Endothelial cell of umbilical vein (primary cell): Measurements from ENCODE around the gene MME. TPM values are rescaled to one million over a fixed set of nuclear protein-coding genes. Genes with fewer than 3 reads are reported as not detected.

Source experiments
- BruUV-seq: library from RNA; stranded (reverse); fragments of 400-500 nt; replicated peaks from 2 replicates; lab custom pipeline; 2021; lab: Mats Ljungman, UMichigan
- CTCF ChIA-PET: fragments of 300-600, 350-600 bp; sonication (Branson Sonifier 250); formaldehyde crosslinking; loops from one replicate; lab custom pipeline; 2021; ENCODE audit warnings: antibody characterized with exemption, inconsistent platforms; lab: Charles Lee
- POLR2A ChIA-PET: fragments of 300-600, 350-600 bp; sonication (Branson Sonifier 250); formaldehyde crosslinking; loops from one replicate; lab custom pipeline; 2021; ENCODE audit warnings: antibody characterized with exemption, inconsistent platforms; lab: Charles Lee
- DNase-seq: peaks from one replicate; pipeline ENCODE4 v3.0.0-alpha.2; 2011; ENCODE audit warnings: low read depth, low spot score
- FAIRE-seq: peaks from 2 replicates; lab custom pipeline; 2011; peaks lifted over from hg19 to GRCh38; lab: Jason Lieb, UNC
- H2AFZ ChIP-seq: 2 replicates; pipeline ENCODE4 v1.6.0; 2012; ENCODE audit warnings: low read depth, low read length, control low read depth, inconsistent platforms
- H3K27ac ChIP-seq: 2 replicates; pipeline ENCODE4 v1.5.1; 2011; ENCODE audit warnings: low read depth, mild to moderate bottlenecking, control low read depth, low read length, moderate library complexity; ENCODE audit not compliant: insufficient read depth
- H3K27me3 ChIP-seq, 2 experiments: 2 replicates each; pipeline versions ENCODE4 v1.6.0 to v1.6.1; 2011; ENCODE audit warnings: low read length in 2 of 2, mixed read lengths in 1 of 2; ENCODE audit not compliant: control insufficient read depth in 2 of 2, insufficient read depth in 2 of 2
- H3K36me3 ChIP-seq, 2 experiments: 2 replicates in 1 of 2; 3 replicates in 1 of 2; pipeline ENCODE4 v1.5.1; 2011; ENCODE audit warnings: low read length in 2 of 2, mild to moderate bottlenecking in 1 of 2, moderate library complexity in 1 of 2; ENCODE audit not compliant: control insufficient read depth in 2 of 2, insufficient read depth in 2 of 2; ENCODE audit errors: extremely low read depth in 1 of 2
- H3K4me1 ChIP-seq: 3 replicates; pipeline ENCODE4 v1.5.1; 2011; ENCODE audit warnings: mild to moderate bottlenecking, low read length; ENCODE audit not compliant: control insufficient read depth, insufficient read depth; ENCODE audit errors: extremely low read depth
- H3K4me2 ChIP-seq: 2 replicates; pipeline ENCODE4 v1.6.1; 2011; ENCODE audit warnings: low read length, control low read depth, mixed read lengths; ENCODE audit not compliant: insufficient read depth
- H3K4me3 ChIP-seq, 3 experiments: fragments of 200-600 bp in 1 of 3; sonication (generic), shearing (Covaris generic) in 1 of 3; replicated peaks in 1 of 3; 2 replicates each; pipeline ENCODE4 v1.5.1; 2011 to 2016; ENCODE audit warnings: control low read depth in 3 of 3, low read length in 3 of 3, mild to moderate bottlenecking in 2 of 3, inconsistent platforms in 1 of 3, low read depth in 1 of 3, moderate library complexity in 1 of 3; ENCODE audit not compliant: insufficient read depth in 1 of 3
- H3K79me2 ChIP-seq: 2 replicates; pipeline ENCODE4 v1.6.0; 2012; ENCODE audit warnings: low read length, inconsistent platforms; ENCODE audit not compliant: control insufficient read depth, insufficient read depth
- H3K9ac ChIP-seq: replicated peaks from 2 replicates; pipeline ENCODE3; 2011; ENCODE audit warnings: low read length, control low read depth; ENCODE audit not compliant: insufficient read depth; ENCODE audit errors: extremely low read depth
- H3K9me1 ChIP-seq: replicated peaks from 3 replicates; pipeline ENCODE4 v1.6.0; 2011; ENCODE audit warnings: mild to moderate bottlenecking, low read length; ENCODE audit not compliant: control insufficient read depth, insufficient read depth; ENCODE audit errors: extremely low read depth
- H3K9me3 ChIP-seq: replicated peaks from 2 replicates; pipeline ENCODE4 v1.5.1; 2012; ENCODE audit warnings: low read length, inconsistent platforms; ENCODE audit not compliant: control insufficient read depth, insufficient read depth
- H4K20me1 ChIP-seq: replicated peaks from 2 replicates; pipeline ENCODE3; 2011; ENCODE audit warnings: mild to moderate bottlenecking, low read length; ENCODE audit not compliant: control insufficient read depth, insufficient read depth; ENCODE audit errors: extremely low read depth
- CTCF ChIP-seq, 2 donors: IDR thresholded peaks; 1 replicate in 1 of 2; 2 replicates in 1 of 2; pipeline ENCODE4 v1.5.1; 2011; ENCODE audit warnings: low read length in 2 of 2, mild to moderate bottlenecking in 2 of 2, moderate library complexity in 2 of 2, control low read depth in 1 of 2, inconsistent platforms in 1 of 2, low read depth in 1 of 2; ENCODE audit not compliant: insufficient read depth in 1 of 2; ENCODE audit errors: extremely low read depth in 1 of 2
- EZH2 ChIP-seq: IDR thresholded peaks from 2 replicates; pipeline ENCODE4 v1.6.1; 2012; ENCODE audit warnings: borderline replicate concordance, low read depth, mild to moderate bottlenecking, moderate library complexity, low read length, inconsistent platforms; ENCODE audit not compliant: severe bottlenecking
- FOS ChIP-seq: IDR thresholded peaks from 2 replicates; pipeline ENCODE4 v1.6.1; 2011; ENCODE audit warnings: mild to moderate bottlenecking, low read length, moderate library complexity, borderline replicate concordance; ENCODE audit not compliant: insufficient read depth
- GATA2 ChIP-seq: IDR thresholded peaks from 2 replicates; pipeline ENCODE4 v1.7.0; 2011; ENCODE audit warnings: low read depth, mild to moderate bottlenecking, moderate library complexity, mixed read lengths, low read length; ENCODE audit not compliant: insufficient read length, insufficient read depth
- JUN ChIP-seq: IDR thresholded peaks from 2 replicates; pipeline ENCODE4 v1.6.1; 2011; ENCODE audit warnings: borderline replicate concordance, low read depth; ENCODE audit not compliant: insufficient read length, insufficient read depth
- MAX ChIP-seq: IDR thresholded peaks from 2 replicates; pipeline ENCODE4 v1.6.1; 2011; ENCODE audit not compliant: insufficient read depth, insufficient read length
- MYC ChIP-seq: IDR thresholded peaks from one replicate; pipeline ENCODE4 v1.6.1; 2011; ENCODE audit warnings: mild to moderate bottlenecking, low read depth, low read length
- POLR2A ChIP-seq: IDR thresholded peaks from 2 replicates; pipeline ENCODE4 v1.6.1; 2012; ENCODE audit warnings: low read depth, mild to moderate bottlenecking, control low read depth, low read length
- POLR2AphosphoS5 ChIP-seq: IDR thresholded peaks from 2 replicates; pipeline ENCODE4 v1.6.1; 2012; ENCODE audit warnings: low read depth, mild to moderate bottlenecking, control low read depth, low read length, moderate library complexity; ENCODE audit not compliant: insufficient read depth
- dilution Hi-C: fragments of 300-500 bp; cut with MboI; formaldehyde crosslinking; loops from one replicate; pipeline ENCODE4 v1.15.0; 2019; ENCODE audit warnings: low sequenced_read_pairs; ENCODE audit not compliant: extremely low pct_ligation_motif_present
- intact Hi-C: fragments of 100-400 bp; cut with micrococcal nuclease; formaldehyde crosslinking; loops from one replicate; pipeline ENCODE4 v1.10.0; 2022
- polyA plus RNA-seq, 4 experiments: library from polyadenylated mRNA; depleted of rRNA in 3 of 4; stranded (reverse) in 3 of 4; unstranded in 1 of 4; fragments of >200 nt; gene quantifications; 2 replicates each; pipeline versions ENCODE4 v1.2.1 to v1.2.3, GENCODE V29; 2011 to 2012; ENCODE audit warnings: missing spikeins in 1 of 4
- total RNA-seq: library from RNA; stranded (reverse); gene quantifications from 2 replicates; pipeline ENCODE4 v1.2.3, GENCODE V29; 2021

The MME gene
- total and polyA plus RNA-seq, 2 donors (not counting 3 experiments of a cell fraction or from before 2014, with no cell fraction given): 6.0 to 10.5 TPM

- Histone ChIP-seq H2AFZ (no peak overlapping the region), H3K79me2 (no peaks in the 10 kb centered on the region), H4K20me1 (no peaks in the 10 kb centered on the region), H3K4me3 (no peak overlapping the region), H3K4me1 (no peaks in the 10 kb centered on the region), H3K4me2 (no peak overlapping the region), H3K27me3 (no peaks in the 10 kb centered on the region), H3K9me3 (no peaks in the 10 kb centered on the region), H3K27ac (no peak overlapping the region), H3K36me3 (no peaks in the 10 kb centered on the region), H3K9me1 (no peaks in the 10 kb centered on the region), H3K9ac (no peak overlapping the region)
- dilution Hi-C loops: no loop called here
- no peak for TF ChIP-seq POLR2AphosphoS5
- TF ChIP-seq MAX: no peak
- no peak for TF ChIP-seq POLR2A
- TF ChIP-seq GATA2: no peak
- TF ChIP-seq MYC: no peak
- TF ChIP-seq JUN: no peak
- TF ChIP-seq CTCF (IDR thresholded peaks at IDR 0.05; ENCODE audit: extremely low read depth in 1 of 2, insufficient read depth in 1 of 2, low read depth in 1 of 2, low read length in 2 of 2): no peak
- no peak for TF ChIP-seq EZH2
- TF ChIP-seq FOS: no peak
- BruUV-seq: no TSS peak
- DNase-seq (no peak), FAIRE-seq (no peak)
- CTCF ChIA-PET: interaction anchor here (1.4 kb wide), 1 partner anchor 47 kb away, joined by 3 read pairs; no protein-coding TSS in a partner anchor
- POLR2A ChIA-PET: no interaction called here
- intact Hi-C loops: no loop called here
Observed at GRCh38 chr3:155138677-155139076, 58.6 kb downstream of the MME start.
